Body of pancreas (tissue), 4 donors: ENCODE data around the gene GNL2. TPM values are rescaled to one million over a fixed set of nuclear protein-coding genes. Genes with fewer than 3 reads are reported as not detected.
"Not testable (repeated sequence)": the region's sequence is repeated elsewhere in the genome, so short reads cannot be mapped to it uniquely, and the experiment has no call there.

Source experiments
- ATAC-seq: fragments of 150-250 bp; one replicate; pipeline ENCODE4 v1.9.1; 2016
- DNase-seq, 4 donors: peaks; one replicate each; pipeline ENCODE4 v3.0.0-alpha.2; 2019
- H3K27ac ChIP-seq, 4 donors: fragments of 200-600 bp; sonication (generic); 1 replicate in 3 of 4; 2 replicates in 1 of 4; pipeline versions ENCODE4 v1.5.1 to v1.6.1; 2016 to 2019; ENCODE audit warnings: mild to moderate bottlenecking in 1 of 4, mixed read lengths in 1 of 4, moderate library complexity in 1 of 4
- H3K27me3 ChIP-seq, 2 donors: fragments of 200-600 bp; sonication (generic); one replicate each; pipeline ENCODE4 v1.6.0; 2016; ENCODE audit warnings: mild to moderate bottlenecking in 1 of 2
- H3K36me3 ChIP-seq, 2 donors: fragments of 200-600 bp; sonication (generic); replicated peaks in 1 of 2; 2 replicates each; pipeline ENCODE4 v1.5.1; 2016; ENCODE audit warnings: low read depth in 2 of 2; ENCODE audit not compliant: insufficient read depth in 1 of 2
- H3K4me1 ChIP-seq: fragments of 200-600 bp; sonication (generic); one replicate; pipeline ENCODE4 v1.6.0; 2016
- H3K4me3 ChIP-seq, 2 donors: fragments of 200-600 bp; sonication (generic); 1 replicate in 1 of 2; 2 replicates in 1 of 2; pipeline ENCODE4 v1.5.1; 2016 to 2019
- H3K9me3 ChIP-seq, 3 donors: fragments of 200-600 bp; sonication (generic); 1 replicate in 2 of 3; 2 replicates in 1 of 3; pipeline ENCODE4 v1.5.1; 2016
- CTCF ChIP-seq, 7 experiments: fragments of 450-650 bp in 4 of 7; fragments of 200-600 bp in 3 of 7; sonication (generic) in 3 of 7; IDR thresholded peaks; one replicate each; pipeline ENCODE4 v1.5.1; 2016 to 2019; ENCODE audit warnings: antibody characterized with exemption in 7 of 7
- POLR2A ChIP-seq, 3 donors: fragments of 450-650 bp; IDR thresholded peaks; one replicate each; pipeline ENCODE4 v1.6.1; 2016; ENCODE audit warnings: antibody characterized with exemption in 3 of 3, mild to moderate bottlenecking in 2 of 3
- WGBS, 2 donors: methylation state at CpG; one replicate each; pipeline ENCODE4 v1.1.5; 2017; 5-methylcytosine and 5-hydroxymethylcytosine counted together
- intact Hi-C: fragments of 100-400 bp; cut with DNase I; formaldehyde crosslinking; loops from one replicate; pipeline ENCODE4 v1.15.1; 2023
- total RNA-seq, 2 donors: library from RNA; depleted of rRNA; stranded (reverse); fragments of >200 nt; gene quantifications; one replicate each; pipeline ENCODE4 v1.1.0, GENCODE V29; 2016

The GNL2 gene
- total RNA-seq, 2 donors from 2014 or later: 22.8 to 33.0 TPM

GRCh38 chr1:37599940-37600339 lies 4.2 kb upstream of the GNL2 start:
- DNase-seq: no peak
- intact Hi-C loops: no loop called here
- ATAC-seq: no peak
- H3K36me3 ChIP-seq: no peaks in the 10 kb centered on the region
- H3K27me3 ChIP-seq: peaks cover 0 to 7% of the 10 kb centered on the region in 2 donors
- H3K4me1 ChIP-seq: peaks cover 14% of the 10 kb centered on the region
- TF ChIP-seq POLR2A (IDR thresholded peaks at IDR 0.05) (no peak), CTCF (IDR thresholded peaks at IDR 0.05) (no peak)
- H3K27ac ChIP-seq: no peak overlapping the region
- no peaks in the 10 kb centered on the region for H3K9me3 ChIP-seq
- WGBS, 2 donors: 75 to 77% methylated on average over 4 to 5 of the region's 5 CpGs
- H3K4me3 ChIP-seq: no peak overlapping the region

- no peak for DNase-seq
- WGBS, 2 donors: 0% methylated on average over 3 of the region's 3 CpGs
- peak overlapping the region in 3 of 4 donors; percentile 33 to 89 (median 84) for H3K27ac ChIP-seq
- H3K9me3 ChIP-seq: no peaks in the 10 kb centered on the region
- intact Hi-C loops: no loop called here
- no peaks in the 10 kb centered on the region for H3K27me3 ChIP-seq
- peaks cover 0 to 7% of the 10 kb centered on the region in 2 donors for H3K36me3 ChIP-seq
- H3K4me3 ChIP-seq: peak overlapping the region in 1 of 2 donors; percentile 68
- no peak for TF ChIP-seq CTCF (IDR thresholded peaks at IDR 0.05)
- no peak for TF ChIP-seq POLR2A (IDR thresholded peaks at IDR 0.05)
- no peak for ATAC-seq
- H3K4me1 ChIP-seq: peaks cover 23% of the 10 kb centered on the region
These were observed 488 bp upstream of the GNL2 start for GRCh38 chr1:37596182-37596667.

GRCh38 chr1:37593726-37594125 lies 2.0 kb downstream of the GNL2 start:
- no peak overlapping the region for H3K4me3 ChIP-seq
- peaks cover 23% of the 10 kb centered on the region for H3K4me1 ChIP-seq
- H3K36me3 ChIP-seq: peaks cover 0 to 19% of the 10 kb centered on the region in 2 donors
- WGBS, 2 donors: 84 to 90% methylated on average over 6 of the region's 6 CpGs
- H3K27me3 ChIP-seq: no peaks in the 10 kb centered on the region
- TF ChIP-seq POLR2A (IDR thresholded peaks at IDR 0.05) (no peak), CTCF (IDR thresholded peaks at IDR 0.05) (no peak)
- ATAC-seq (no peak), DNase-seq (no peak)
- no peaks in the 10 kb centered on the region for H3K9me3 ChIP-seq
- no peak overlapping the region for H3K27ac ChIP-seq
- intact Hi-C loops: no loop called here

GRCh38 chr1:37588939-37589338 lies 6.8 kb downstream of the GNL2 start:
- 89 to 95% methylated on average over 2 of the region's 2 CpGs for WGBS, 2 donors
- Histone ChIP-seq H3K36me3 (peaks cover 0 to 42% of the 10 kb centered on the region in 2 donors), H3K4me3 (no peak overlapping the region), H3K9me3 (no peaks in the 10 kb centered on the region), H3K4me1 (peaks cover 5% of the 10 kb centered on the region), H3K27ac (no peak overlapping the region), H3K27me3 (no peaks in the 10 kb centered on the region)
- no peak for TF ChIP-seq CTCF (IDR thresholded peaks at IDR 0.05)
- TF ChIP-seq POLR2A (IDR thresholded peaks at IDR 0.05): no peak
- DNase-seq (no peak), ATAC-seq (no peak)
- intact Hi-C loops: no loop called here

- DNase-seq, H3K4me3 ChIP-seq, H3K27me3 ChIP-seq, H3K4me1 ChIP-seq, ATAC-seq, H3K27ac ChIP-seq, H3K9me3 ChIP-seq, intact Hi-C loops: not testable (repeated sequence)
- 75 to 85% methylated on average over 4 of the region's 4 CpGs for WGBS, 2 donors
- peaks cover 6 to 48% of the 10 kb centered on the region in 2 donors for H3K36me3 ChIP-seq
These were observed 11.2 kb downstream of the GNL2 start for GRCh38 chr1:37584544-37584943.
